HepG2 (cell line): Measurements from ENCODE around the gene SMARCA4. TPM values are rescaled to one million over a fixed set of nuclear protein-coding genes. Genes with fewer than 3 reads are reported as not detected.

Experiments used
- ATAC-seq: fragments of 200-7000 bp; cut with Tn5 transposase; 3 replicates; pipeline ENCODE4 v1.9.1; 2020; ENCODE audit warnings: mild to moderate bottlenecking, moderate library complexity
- BruUV-seq: library from RNA; stranded (reverse); fragments of 400-500 nt; replicated peaks from 2 replicates; lab custom pipeline; 2021; lab: Mats Ljungman, UMichigan
- CTCF ChIA-PET: fragments of 300-600 bp; formaldehyde crosslinking; extraction: SDS; loops from one replicate; lab custom pipeline; 2021; ENCODE audit warnings: low total read pairs, inconsistent platforms, low intra/inter-chr PET ratio; lab: Yijun Ruan, JAX
- POLR2A ChIA-PET: fragments of 350-600 bp; sonication (Branson Sonifier 250); formaldehyde crosslinking; loops from one replicate; lab custom pipeline; 2020; ENCODE audit warnings: antibody characterized with exemption, inconsistent platforms; lab: Yijun Ruan, JAX
- DNase-seq: peaks from one replicate; pipeline ENCODE4 v3.0.0-alpha.2; 2015; ENCODE audit warnings: low spot score
- FAIRE-seq: peaks from 3 replicates; lab custom pipeline; 2011; peaks lifted over from hg19 to GRCh38; lab: Jason Lieb, UNC
- H2AFZ ChIP-seq: one replicate; pipeline ENCODE4 v1.6.1; 2011; ENCODE audit warnings: low read length, inconsistent platforms
- H3K27ac ChIP-seq: fragments of 300-600 bp; 3 replicates; pipeline ENCODE4 v1.8.0; 2011; ENCODE audit warnings: mixed run types, mild to moderate bottlenecking, mixed read lengths, low read length, inconsistent platforms; ENCODE audit not compliant: insufficient read depth; ENCODE audit errors: extremely low read length
- H3K27me3 ChIP-seq, 2 experiments: fragments of 200-600 bp in 1 of 2; 2 replicates in 1 of 2; 3 replicates in 1 of 2; pipeline versions ENCODE4 v1.6.0 to v1.8.0; 2011; ENCODE audit warnings: low read length in 2 of 2, mild to moderate bottlenecking in 2 of 2, moderate library complexity in 2 of 2, inconsistent platforms in 1 of 2; ENCODE audit not compliant: insufficient read depth in 2 of 2, control insufficient read depth in 1 of 2
- H3K36me3 ChIP-seq, 2 experiments: fragments of 200-600 bp in 1 of 2; replicated peaks in 1 of 2; 2 replicates in 1 of 2; 3 replicates in 1 of 2; pipeline versions ENCODE4 v1.5.1 to v1.8.0; 2011; ENCODE audit warnings: low read length in 2 of 2, inconsistent platforms in 1 of 2; ENCODE audit not compliant: insufficient read depth in 2 of 2, control insufficient read depth in 1 of 2
- H3K4me1 ChIP-seq: 2 replicates; pipeline ENCODE4 v1.5.1; 2012; ENCODE audit warnings: low read length, inconsistent platforms; ENCODE audit not compliant: insufficient read depth
- H3K4me2 ChIP-seq: 2 replicates; pipeline ENCODE4 v1.6.0; 2011; ENCODE audit warnings: low read depth, low read length, inconsistent platforms
- H3K4me3 ChIP-seq, 3 experiments: fragments of 200-600 bp in 1 of 3; sonication (generic), shearing (Covaris generic) in 1 of 3; replicated peaks in 1 of 3; 2 replicates each; pipeline ENCODE4 v1.5.1; 2011 to 2016; ENCODE audit warnings: low read length in 3 of 3, inconsistent platforms in 2 of 3, low read depth in 2 of 3, mild to moderate bottlenecking in 2 of 3, control low read depth in 1 of 3, mixed read lengths in 1 of 3; ENCODE audit not compliant: insufficient read depth in 1 of 3
- H3K79me2 ChIP-seq: one replicate; pipeline ENCODE4 v1.6.1; 2011; ENCODE audit warnings: low read length, inconsistent platforms; ENCODE audit not compliant: insufficient read depth
- H3K9ac ChIP-seq: 2 replicates; pipeline ENCODE4 v1.6.0; 2011; ENCODE audit warnings: mild to moderate bottlenecking, low read depth, low read length, inconsistent platforms; ENCODE audit not compliant: insufficient read depth
- H3K9me3 ChIP-seq: 2 replicates; pipeline ENCODE4 v1.5.1; 2012; ENCODE audit warnings: mild to moderate bottlenecking, low read length
- H4K20me1 ChIP-seq: 2 replicates; pipeline ENCODE4 v1.6.0; 2011; ENCODE audit warnings: inconsistent platforms, mild to moderate bottlenecking, low read length, moderate library complexity; ENCODE audit not compliant: insufficient read depth
- BCLAF1 ChIP-seq: fragments of 450-650 bp; IDR thresholded peaks from 2 replicates; pipeline ENCODE4 v1.6.1; 2017; ENCODE audit warnings: mild to moderate bottlenecking
- CEBPZ ChIP-seq: IDR thresholded peaks from 2 replicates; pipeline ENCODE4 v1.6.1; 2012; ENCODE audit warnings: low read length, improper control_type of control experiment
- GTF3A ChIP-seq: sonication (generic); formaldehyde crosslinking; conservative IDR thresholded peaks from 2 replicates; pipeline ENCODE4 v1.4.0; 2020; ENCODE audit warnings: mild to moderate bottlenecking, missing genetic modification reagents
- MXD4 ChIP-seq: IDR thresholded peaks from 2 replicates; pipeline ENCODE4 v1.6.1; 2016; ENCODE audit warnings: mild to moderate bottlenecking, missing biosample characterization, missing genetic modification reagents
- TBL1XR1 ChIP-seq: fragments of 150-350 bp; IDR thresholded peaks from 2 replicates; pipeline ENCODE4 v1.6.1; 2014; ENCODE audit warnings: borderline replicate concordance, low read length; ENCODE audit not compliant: partially characterized antibody
- ZBTB2 ChIP-seq: sonication (generic); formaldehyde crosslinking; IDR thresholded peaks from 2 replicates; pipeline ENCODE4 v1.8.0; 2022; ENCODE audit warnings: low read depth, missing genetic modification reagents
- ZNF382 ChIP-seq: sonication (generic); formaldehyde crosslinking; IDR thresholded peaks from 2 replicates; pipeline ENCODE4 v1.5.0; 2020; ENCODE audit warnings: missing genetic modification reagents, mild to moderate bottlenecking, borderline replicate concordance
- ZNF552 ChIP-seq: sonication (generic); formaldehyde crosslinking; IDR thresholded peaks from 2 replicates; pipeline ENCODE4 v1.9.0; 2022; ENCODE audit warnings: missing genetic modification reagents, mild to moderate bottlenecking, borderline replicate concordance
- ZNF572 ChIP-seq: sonication (generic); formaldehyde crosslinking; IDR thresholded peaks from 2 replicates; pipeline ENCODE4 v1.5.1; 2020; ENCODE audit warnings: mild to moderate bottlenecking, missing genetic modification reagents
- WGBS: methylation state at CpG from one replicate; pipeline ENCODE4 v1.1.6; 2017; ENCODE audit warnings: low lambda C conversion rate; 5-methylcytosine and 5-hydroxymethylcytosine counted together
- in situ Hi-C: cut with HindIII; loops from 2 replicates; pipeline ENCODE4 v1.10.0; 2017; ENCODE audit warnings: low pct_unique_long_range_greater_than_20kb; ENCODE audit not compliant: extremely low pct_ligation_motif_present
- intact Hi-C: fragments of 100-400 bp; cut with micrococcal nuclease; formaldehyde crosslinking; loops from one replicate; pipeline ENCODE4 v1.10.0; 2022; ENCODE audit not compliant: unreplicated experiment
- polyA plus RNA-seq, 8 experiments: library from polyadenylated mRNA; depleted of rRNA in 3 of 8; stranded (reverse) in 7 of 8; unstranded in 1 of 8; fragments of >200 nt; fragmentation: Illumina TruSeq in 4 of 8; extraction: Trizol in 4 of 8; gene quantifications; 2 replicates each; pipeline versions ENCODE4 v1.2.1 to v1.2.3, GENCODE V29; 2011 to 2016; ENCODE audit warnings: low read depth in 4 of 8, missing spikeins in 1 of 8, mixed read lengths in 1 of 8; ENCODE audit not compliant: insufficient read depth in 1 of 8
- total RNA-seq, 5 experiments: library from RNA; depleted of rRNA; stranded (reverse); fragments of >200 nt; fragmentation: Illumina TruSeq; extraction: Trizol; gene quantifications; 2 replicates each; pipeline ENCODE4 v1.2.3, GENCODE V29; 2016; ENCODE audit warnings: low read depth in 1 of 5

The SMARCA4 gene
- total and polyA plus RNA-seq, 2 of the 13 experiments (the other 11 are each of a cell fraction or from before 2014, with no cell fraction given), result 25.4 to 45.9 TPM

GRCh38 chr19:11018179-11018578, 57.3 kb downstream of the SMARCA4 start:
- no peaks in the 10 kb centered on the region for H3K4me1 ChIP-seq
- CTCF ChIA-PET, result no interaction called here
- no peak overlapping the region for H3K9ac ChIP-seq
- H3K79me2 ChIP-seq, result no peaks in the 10 kb centered on the region
- no peak overlapping the region for H2AFZ ChIP-seq
- WGBS, result 98% methylated on average over 12 of the region's 12 CpGs
- H3K9me3 ChIP-seq, result no peaks in the 10 kb centered on the region
- no peak for TF ChIP-seq ZBTB2
- TF ChIP-seq, all 625 proteins: peak for 0
- Histone ChIP-seq H3K27me3 (no peaks in the 10 kb centered on the region), H3K27ac (no peak overlapping the region), H4K20me1 (no peaks in the 10 kb centered on the region), H3K36me3 (peaks cover 51 to 86% of the 10 kb centered on the region in 2 experiments), H3K4me2 (no peak overlapping the region), H3K4me3 (no peak overlapping the region)
- FAIRE-seq (no peak), DNase-seq (no peak), ATAC-seq (no peak)
- intact Hi-C loops, result no loop called here
- BruUV-seq, result no TSS peak
- POLR2A ChIA-PET, result no interaction called here
- in situ Hi-C loops, result loop anchor here (10.0 kb wide), 1 partner anchor 83 kb away; no protein-coding TSS in a partner anchor

GRCh38 chr19:11018763-11019162, 57.9 kb downstream of the SMARCA4 start:
- Histone ChIP-seq H3K27ac (no peak overlapping the region), H3K9me3 (no peaks in the 10 kb centered on the region), H3K79me2 (no peaks in the 10 kb centered on the region), H3K4me1 (no peaks in the 10 kb centered on the region)
- no peak for FAIRE-seq
- 100% methylated on average over 11 of the region's 13 CpGs for WGBS
- ATAC-seq, result no peak
- CTCF ChIA-PET, result no interaction called here
- TF ChIP-seq GTF3A (no peak), MXD4 (no peak), ZNF552 (no peak), ZNF382 (CRISPR knock-in tag) (no peak), ZNF572 (no peak), CEBPZ (no peak), BCLAF1 (no peak), TBL1XR1 (no peak)
- TF ChIP-seq, all 625 proteins: peak for 0
- no TSS peak for BruUV-seq
- Histone ChIP-seq H2AFZ (no peak overlapping the region), H3K36me3 (peaks cover 51 to 86% of the 10 kb centered on the region in 2 experiments), H3K4me2 (no peak overlapping the region), H4K20me1 (no peaks in the 10 kb centered on the region), H3K9ac (no peak overlapping the region), H3K27me3 (no peaks in the 10 kb centered on the region), H3K4me3 (no peak overlapping the region)
- in situ Hi-C loops, result loop anchor here (10.0 kb wide), 1 partner anchor 84 kb away; no protein-coding TSS in a partner anchor
- POLR2A ChIA-PET, result no interaction called here
- intact Hi-C loops, result no loop called here
- no peak for DNase-seq
